ENCODE results near the gene PSMB5.

GRCh38 chr14:22982477-22983245 is 52.0 kb downstream of the PSMB5 start, which contains the start of gene AJUBA:
- TF ChIP-seq KLF16 (IDR thresholded peaks at IDR 0.05) (no peak), SP1 (CRISPR knock-in tag; IDR thresholded peaks at IDR 0.05) (peak; percentile 95), ATF2 (CRISPR knock-in tag; IDR thresholded peaks at IDR 0.05) (no peak), TCF7 (IDR thresholded peaks at IDR 0.05; ENCODE audit: borderline replicate concordance) (no peak), POLR2AphosphoS5 (IDR thresholded peaks at IDR 0.05; ENCODE audit: control insufficient read depth, insufficient read depth, low read depth, low read length) (no peak), POU5F1 (IDR thresholded peaks at IDR 0.05; ENCODE audit: borderline replicate concordance, low read depth, low read length, partially characterized antibody) (no peak), TCF7L2 (IDR thresholded peaks at IDR 0.05; ENCODE audit: low read depth, low read length) (no peak), POLR2A (conservative IDR thresholded peaks at IDR 0.05) (peak; percentile 72), ZSCAN32 (CRISPR knock-in tag; IDR thresholded peaks at IDR 0.05) (no peak)
- TF ChIP-seq, protein P1, sequence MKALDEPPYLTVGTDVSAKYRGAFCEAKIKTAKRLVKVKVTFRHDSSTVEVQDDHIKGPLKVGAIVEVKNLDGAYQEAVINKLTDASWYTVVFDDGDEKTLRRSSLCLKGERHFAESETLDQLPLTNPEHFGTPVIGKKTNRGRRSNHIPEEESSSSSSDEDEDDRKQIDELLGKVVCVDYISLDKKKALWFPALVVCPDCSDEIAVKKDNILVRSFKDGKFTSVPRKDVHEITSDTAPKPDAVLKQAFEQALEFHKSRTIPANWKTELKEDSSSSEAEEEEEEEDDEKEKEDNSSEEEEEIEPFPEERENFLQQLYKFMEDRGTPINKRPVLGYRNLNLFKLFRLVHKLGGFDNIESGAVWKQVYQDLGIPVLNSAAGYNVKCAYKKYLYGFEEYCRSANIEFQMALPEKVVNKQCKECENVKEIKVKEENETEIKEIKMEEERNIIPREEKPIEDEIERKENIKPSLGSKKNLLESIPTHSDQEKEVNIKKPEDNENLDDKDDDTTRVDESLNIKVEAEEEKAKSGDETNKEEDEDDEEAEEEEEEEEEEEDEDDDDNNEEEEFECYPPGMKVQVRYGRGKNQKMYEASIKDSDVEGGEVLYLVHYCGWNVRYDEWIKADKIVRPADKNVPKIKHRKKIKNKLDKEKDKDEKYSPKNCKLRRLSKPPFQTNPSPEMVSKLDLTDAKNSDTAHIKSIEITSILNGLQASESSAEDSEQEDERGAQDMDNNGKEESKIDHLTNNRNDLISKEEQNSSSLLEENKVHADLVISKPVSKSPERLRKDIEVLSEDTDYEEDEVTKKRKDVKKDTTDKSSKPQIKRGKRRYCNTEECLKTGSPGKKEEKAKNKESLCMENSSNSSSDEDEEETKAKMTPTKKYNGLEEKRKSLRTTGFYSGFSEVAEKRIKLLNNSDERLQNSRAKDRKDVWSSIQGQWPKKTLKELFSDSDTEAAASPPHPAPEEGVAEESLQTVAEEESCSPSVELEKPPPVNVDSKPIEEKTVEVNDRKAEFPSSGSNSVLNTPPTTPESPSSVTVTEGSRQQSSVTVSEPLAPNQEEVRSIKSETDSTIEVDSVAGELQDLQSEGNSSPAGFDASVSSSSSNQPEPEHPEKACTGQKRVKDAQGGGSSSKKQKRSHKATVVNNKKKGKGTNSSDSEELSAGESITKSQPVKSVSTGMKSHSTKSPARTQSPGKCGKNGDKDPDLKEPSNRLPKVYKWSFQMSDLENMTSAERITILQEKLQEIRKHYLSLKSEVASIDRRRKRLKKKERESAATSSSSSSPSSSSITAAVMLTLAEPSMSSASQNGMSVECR (CRISPR knock-in tag; IDR thresholded peaks at IDR 0.05), result peak; percentile 92
